Mesendoderm (in vitro differentiated cells): ENCODE data around the gene STRN4.
A peak's percentile ranks its signal among the peaks of the same experiment; 100 is the strongest.

Experiments used
- DNase-seq: peaks from one replicate; pipeline ENCODE4 v3.0.0; 2013
- H2AK5ac ChIP-seq: 2 replicates; pipeline ENCODE4 v1.6.1; 2013; ENCODE audit warnings: low read length, inconsistent platforms
- H2BK120ac ChIP-seq: 2 replicates; pipeline ENCODE4 v1.6.1; 2013; ENCODE audit warnings: low read depth, mild to moderate bottlenecking, low read length, moderate library complexity, mixed read lengths
- H2BK15ac ChIP-seq: replicated peaks from 2 replicates; pipeline ENCODE4 v1.6.1; 2013; ENCODE audit warnings: low read depth, mild to moderate bottlenecking, moderate library complexity
- H2BK5ac ChIP-seq: 2 replicates; pipeline ENCODE4 v1.6.1; 2013; ENCODE audit warnings: low read length, inconsistent platforms
- H3K18ac ChIP-seq: 2 replicates; pipeline ENCODE4 v1.6.1; 2013; ENCODE audit warnings: mild to moderate bottlenecking, low read length, mixed read lengths
- H3K23ac ChIP-seq: one replicate; pipeline ENCODE4 v1.6.1; 2013; ENCODE audit warnings: low read length
- H3K27ac ChIP-seq: 2 replicates; pipeline ENCODE4 v1.5.1; 2013; ENCODE audit warnings: low read depth, mild to moderate bottlenecking, inconsistent platforms, low read length, moderate library complexity
- H3K27me3 ChIP-seq: 2 replicates; pipeline ENCODE4 v1.6.1; 2013; ENCODE audit warnings: low read length, control low read depth, mild to moderate bottlenecking, inconsistent platforms; ENCODE audit not compliant: insufficient read depth, poor library complexity
- H3K36me3 ChIP-seq: 2 replicates; pipeline ENCODE4 v1.6.1; 2013; ENCODE audit warnings: low read length, inconsistent platforms; ENCODE audit not compliant: control insufficient read depth, insufficient read depth
- H3K4ac ChIP-seq: one replicate; pipeline ENCODE4 v1.6.1; 2013; ENCODE audit warnings: low read depth, mild to moderate bottlenecking, low read length, moderate library complexity
- H3K4me1 ChIP-seq: 2 replicates; pipeline ENCODE4 v1.6.1; 2013; ENCODE audit warnings: low read depth, low read length, inconsistent platforms; ENCODE audit not compliant: control insufficient read depth
- H3K4me2 ChIP-seq: 2 replicates; pipeline ENCODE4 v1.6.1; 2013; ENCODE audit warnings: low read length
- H3K4me3 ChIP-seq: 2 replicates; pipeline ENCODE4 v1.5.1; 2013; ENCODE audit warnings: mild to moderate bottlenecking, low read length
- H3K56ac ChIP-seq: one replicate; pipeline ENCODE4 v1.6.1; 2013; ENCODE audit warnings: low read length
- H3K79me1 ChIP-seq: 2 replicates; pipeline ENCODE4 v1.6.1; 2013; ENCODE audit warnings: low read length, inconsistent platforms
- H3K79me2 ChIP-seq: 2 replicates; pipeline ENCODE4 v1.6.1; 2013; ENCODE audit warnings: mild to moderate bottlenecking, low read length; ENCODE audit not compliant: control insufficient read depth, insufficient read depth
- H3K9ac ChIP-seq: 2 replicates; pipeline ENCODE4 v1.6.1; 2013; ENCODE audit warnings: low read length, inconsistent platforms
- H4K5ac ChIP-seq: one replicate; pipeline ENCODE4 v1.6.1; 2013; ENCODE audit warnings: low read length
- H4K8ac ChIP-seq: one replicate; pipeline ENCODE4 v1.6.1; 2013; ENCODE audit warnings: low read depth, mild to moderate bottlenecking, control low read depth, low read length, moderate library complexity
- WGBS: extraction: QIAGEN DNeasy Blood & Tissue Kit; methylation state at CpG from one replicate; pipeline ENCODE4 v1.1.7; 2013; ENCODE audit warnings: low lambda C conversion rate, missing lambda C conversion rate; ENCODE audit not compliant: insufficient coverage; ENCODE audit errors: extremely low coverage; 5-methylcytosine and 5-hydroxymethylcytosine counted together

STRN4 gene

GRCh38 chr19:46730595-46730994 is 15.7 kb downstream of the STRN4 start:
- Histone ChIP-seq H3K18ac (no peak overlapping the region), H3K27me3 (no peaks in the 10 kb centered on the region), H3K79me1 (peaks cover 19% of the 10 kb centered on the region), H4K5ac (no peak overlapping the region), H3K4me3 (no peak overlapping the region), H3K4me1 (no peaks in the 10 kb centered on the region), H3K36me3 (peaks cover 23% of the 10 kb centered on the region), H2BK5ac (no peak overlapping the region), H2BK120ac (no peak overlapping the region), H2BK15ac (no peak overlapping the region), H2AK5ac (no peak overlapping the region), H3K79me2 (peaks cover 7% of the 10 kb centered on the region), H4K8ac (no peak overlapping the region), H3K4ac (no peak overlapping the region), H3K9ac (no peak overlapping the region), H3K27ac (no peak overlapping the region), H3K4me2 (no peak overlapping the region), H3K23ac (no peak overlapping the region), H3K56ac (no peak overlapping the region)
- DNase-seq, result no peak
- WGBS, result no CpG with 5 or more reads among the region's 14 CpGs

GRCh38 chr19:46730187-46730586 is 16.1 kb downstream of the STRN4 start:
- H3K27ac ChIP-seq, result no peak overlapping the region
- H2AK5ac ChIP-seq, result no peak overlapping the region
- H3K4me3 ChIP-seq, result no peak overlapping the region
- no peaks in the 10 kb centered on the region for H3K27me3 ChIP-seq
- H3K4me2 ChIP-seq, result no peak overlapping the region
- no peak overlapping the region for H3K56ac ChIP-seq
- no peak overlapping the region for H3K23ac ChIP-seq
- H2BK5ac ChIP-seq, result no peak overlapping the region
- no peak overlapping the region for H3K18ac ChIP-seq
- no peak overlapping the region for H3K9ac ChIP-seq
- H3K79me2 ChIP-seq, result peaks cover 7% of the 10 kb centered on the region
- H3K79me1 ChIP-seq, result peaks cover 19% of the 10 kb centered on the region
- no peak overlapping the region for H4K5ac ChIP-seq
- no CpG with 5 or more reads among the region's 9 CpGs for WGBS
- H3K36me3 ChIP-seq, result peaks cover 24% of the 10 kb centered on the region
- no peak overlapping the region for H3K4ac ChIP-seq
- no peak overlapping the region for H4K8ac ChIP-seq
- H3K4me1 ChIP-seq, result no peaks in the 10 kb centered on the region
- no peak overlapping the region for H2BK120ac ChIP-seq
- DNase-seq, result no peak
- no peak overlapping the region for H2BK15ac ChIP-seq

- H2BK5ac ChIP-seq, result no peak overlapping the region
- H3K27me3 ChIP-seq, result no peaks in the 10 kb centered on the region
- no peak overlapping the region for H2AK5ac ChIP-seq
- WGBS, result no CpG with 5 or more reads among the region's 7 CpGs
- H4K5ac ChIP-seq, result no peak overlapping the region
- peaks cover 25% of the 10 kb centered on the region for H3K36me3 ChIP-seq
- no peak overlapping the region for H3K18ac ChIP-seq
- H2BK15ac ChIP-seq, result no peak overlapping the region
- peaks cover 7% of the 10 kb centered on the region for H3K79me2 ChIP-seq
- H3K4me2 ChIP-seq, result no peak overlapping the region
- H4K8ac ChIP-seq, result no peak overlapping the region
- no peak overlapping the region for H2BK120ac ChIP-seq
- H3K4me1 ChIP-seq, result no peaks in the 10 kb centered on the region
- H3K4ac ChIP-seq, result no peak overlapping the region
- peaks cover 19% of the 10 kb centered on the region for H3K79me1 ChIP-seq
- no peak overlapping the region for H3K4me3 ChIP-seq
- no peak for DNase-seq
- no peak overlapping the region for H3K23ac ChIP-seq
- no peak overlapping the region for H3K9ac ChIP-seq
- H3K56ac ChIP-seq, result no peak overlapping the region
- H3K27ac ChIP-seq, result no peak overlapping the region
Observed at GRCh38 chr19:46729696-46730095, 16.6 kb downstream of the STRN4 start.

- no peak overlapping the region for H3K9ac ChIP-seq
- H3K4me1 ChIP-seq, result no peaks in the 10 kb centered on the region
- no peak overlapping the region for H2AK5ac ChIP-seq
- no peak overlapping the region for H3K23ac ChIP-seq
- H3K18ac ChIP-seq, result no peak overlapping the region
- no peak overlapping the region for H4K8ac ChIP-seq
- H3K56ac ChIP-seq, result no peak overlapping the region
- peak; percentile 71 for DNase-seq
- H3K79me1 ChIP-seq, result peaks cover 16% of the 10 kb centered on the region
- H2BK5ac ChIP-seq, result no peak overlapping the region
- H3K27me3 ChIP-seq, result no peaks in the 10 kb centered on the region
- H3K4me3 ChIP-seq, result no peak overlapping the region
- H3K4ac ChIP-seq, result no peak overlapping the region
- no peak overlapping the region for H2BK15ac ChIP-seq
- H3K36me3 ChIP-seq, result peaks cover 29% of the 10 kb centered on the region
- H3K79me2 ChIP-seq, result peaks cover 7% of the 10 kb centered on the region
- H2BK120ac ChIP-seq, result no peak overlapping the region
- no CpG with 5 or more reads among the region's 20 CpGs for WGBS
- H3K4me2 ChIP-seq, result no peak overlapping the region
- H3K27ac ChIP-seq, result no peak overlapping the region
- H4K5ac ChIP-seq, result no peak overlapping the region
Observed at GRCh38 chr19:46728693-46729339, 17.4 kb downstream of the STRN4 start.

- Histone ChIP-seq H3K36me3 (peaks cover 28% of the 10 kb centered on the region), H3K23ac (no peak overlapping the region), H4K5ac (no peak overlapping the region), H3K79me2 (peaks cover 5% of the 10 kb centered on the region), H3K4me3 (no peak overlapping the region), H3K4me2 (no peak overlapping the region), H2BK120ac (no peak overlapping the region), H3K56ac (no peak overlapping the region), H3K27me3 (no peaks in the 10 kb centered on the region), H2BK15ac (no peak overlapping the region), H3K9ac (no peak overlapping the region), H3K27ac (no peak overlapping the region), H3K4me1 (no peaks in the 10 kb centered on the region), H3K4ac (no peak overlapping the region), H2BK5ac (no peak overlapping the region), H4K8ac (no peak overlapping the region), H3K79me1 (peaks cover 14% of the 10 kb centered on the region), H2AK5ac (no peak overlapping the region), H3K18ac (no peak overlapping the region)
- no CpG with 5 or more reads among the region's 14 CpGs for WGBS
- no peak for DNase-seq
Observed at GRCh38 chr19:46728208-46728607, 18.0 kb downstream of the STRN4 start.

- Histone ChIP-seq H3K79me1 (peaks cover 14% of the 10 kb centered on the region), H3K4me1 (no peaks in the 10 kb centered on the region), H3K56ac (no peak overlapping the region), H3K9ac (no peak overlapping the region), H2BK5ac (no peak overlapping the region), H3K4me3 (no peak overlapping the region), H2BK15ac (no peak overlapping the region), H3K79me2 (peaks cover 4% of the 10 kb centered on the region), H3K18ac (no peak overlapping the region), H4K8ac (no peak overlapping the region), H2AK5ac (no peak overlapping the region), H3K4ac (no peak overlapping the region), H3K27me3 (no peaks in the 10 kb centered on the region), H3K4me2 (no peak overlapping the region), H2BK120ac (no peak overlapping the region), H3K23ac (no peak overlapping the region), H3K36me3 (peaks cover 30% of the 10 kb centered on the region), H4K5ac (no peak overlapping the region), H3K27ac (no peak overlapping the region)
- DNase-seq, result no peak
- WGBS, result no CpG with 5 or more reads among the region's 11 CpGs
Observed at GRCh38 chr19:46727757-46728156, 18.5 kb downstream of the STRN4 start.
